Stromal cell of bone marrow (primary cell): ENCODE results near the gene IL1RAPL1.

Source experiments
- DNase-seq: peaks from one replicate; pipeline ENCODE4 v3.0.0-alpha.2; 2012; ENCODE audit warnings: low read depth

IL1RAPL1 gene

GRCh38 chrX:29653721-29654120, 1066.5 kb downstream of the IL1RAPL1 start:
- no peak for DNase-seq

- no peak for DNase-seq
These were observed 1072.7 kb downstream of the IL1RAPL1 start for GRCh38 chrX:29659911-29660310.

GRCh38 chrX:29661290-29661689, 1074.0 kb downstream of the IL1RAPL1 start:
- DNase-seq = no peak

GRCh38 chrX:29662101-29662500, 1074.9 kb downstream of the IL1RAPL1 start:
- DNase-seq = no peak

GRCh38 chrX:29662759-29663503, 1075.7 kb downstream of the IL1RAPL1 start:
- peak; percentile 68 for DNase-seq

GRCh38 chrX:29665532-29665931, 1078.3 kb downstream of the IL1RAPL1 start:
- DNase-seq = no peak

- DNase-seq = no peak
These were observed 1079.1 kb downstream of the IL1RAPL1 start for GRCh38 chrX:29666366-29666765.

- DNase-seq = no peak
These were observed 1084.2 kb downstream of the IL1RAPL1 start for GRCh38 chrX:29671421-29671820.

- no peak for DNase-seq
These were observed 1100.4 kb downstream of the IL1RAPL1 start for GRCh38 chrX:29687687-29688086.

- no peak for DNase-seq
These were observed 1102.8 kb downstream of the IL1RAPL1 start for GRCh38 chrX:29690061-29690460.

- no peak for DNase-seq
These were observed 1103.8 kb downstream of the IL1RAPL1 start for GRCh38 chrX:29691044-29691443.

GRCh38 chrX:29693912-29694311, 1106.7 kb downstream of the IL1RAPL1 start:
- DNase-seq = no peak

- DNase-seq = no peak
These were observed 1112.0 kb downstream of the IL1RAPL1 start for GRCh38 chrX:29699239-29699638.

GRCh38 chrX:29707088-29707487, 1119.8 kb downstream of the IL1RAPL1 start:
- DNase-seq = no peak

- no peak for DNase-seq
These were observed 1133.9 kb downstream of the IL1RAPL1 start for GRCh38 chrX:29721152-29721551.

- DNase-seq = no peak
These were observed 1137.1 kb downstream of the IL1RAPL1 start for GRCh38 chrX:29724316-29724715.

GRCh38 chrX:29726811-29727210, 1139.6 kb downstream of the IL1RAPL1 start:
- DNase-seq = no peak

- DNase-seq = no peak
These were observed 1141.4 kb downstream of the IL1RAPL1 start for GRCh38 chrX:29728639-29729038.

- DNase-seq = no peak
These were observed 1157.7 kb downstream of the IL1RAPL1 start for GRCh38 chrX:29744966-29745365.

- peak; percentile 10 for DNase-seq
These were observed 1159.1 kb downstream of the IL1RAPL1 start for GRCh38 chrX:29746326-29746725.

GRCh38 chrX:29762006-29762405, 1174.8 kb downstream of the IL1RAPL1 start:
- DNase-seq = no peak

- DNase-seq = no peak
These were observed 1188.6 kb downstream of the IL1RAPL1 start for GRCh38 chrX:29775890-29776289.

- DNase-seq = no peak
These were observed 1200.4 kb downstream of the IL1RAPL1 start for GRCh38 chrX:29787656-29788055.

GRCh38 chrX:29788991-29789699, 1201.9 kb downstream of the IL1RAPL1 start:
- no peak for DNase-seq
